PC-3 (cell line): ENCODE data around the gene CAMTA1. TPM values are rescaled to one million over a fixed set of nuclear protein-coding genes. Genes with fewer than 3 reads are reported as not detected.

Experiments
- ATAC-seq: fragments of 200-7000 bp; cut with Tn5 transposase; 2 replicates; pipeline ENCODE4 v1.9.1; 2020; ENCODE audit warnings: mild to moderate bottlenecking, moderate library complexity
- BruUV-seq: library from RNA; stranded (reverse); fragments of 400-500 nt; replicated peaks from 2 replicates; lab custom pipeline; 2021; lab: Mats Ljungman, UMichigan
- CTCF ChIA-PET: fragments of 300-600 bp; sonication (Branson Sonifier 250); formaldehyde crosslinking; loops from one replicate; lab custom pipeline; 2022; ENCODE audit warnings: antibody characterized with exemption; lab: Charles Lee
- POLR2A ChIA-PET: fragments of 300-600 bp; sonication (Branson Sonifier 250); formaldehyde crosslinking; loops from one replicate; lab custom pipeline; 2022; ENCODE audit warnings: antibody characterized with exemption; ENCODE audit not compliant: unreplicated experiment; lab: Charles Lee
- DNase-seq: peaks from one replicate; pipeline ENCODE4 v3.0.0-alpha.2; 2015
- H2AFZ ChIP-seq: fragments of 300-600 bp; sonication (generic); 2 replicates; pipeline ENCODE4 v1.6.0; 2016; ENCODE audit warnings: antibody characterized with exemption, low read length
- H3F3A ChIP-seq: fragments of 300-600 bp; sonication (generic); one replicate; pipeline ENCODE4 v1.6.0; 2017; ENCODE audit warnings: antibody characterized with exemption, low read length, control low read depth, mild to moderate bottlenecking; ENCODE audit not compliant: unreplicated experiment
- H3K27ac ChIP-seq: fragments of 300-600 bp; sonication (generic); 2 replicates; pipeline ENCODE4 v1.5.1; 2016; ENCODE audit warnings: mild to moderate bottlenecking, low read length
- H3K27me3 ChIP-seq: fragments of 300-600 bp; sonication (generic); 2 replicates; pipeline ENCODE4 v1.6.1; 2016; ENCODE audit warnings: low read length, mixed read lengths
- H3K36me3 ChIP-seq: fragments of 300-600 bp; sonication (generic); 2 replicates; pipeline ENCODE4 v1.6.1; 2016; ENCODE audit warnings: low read depth, mixed run types, low read length, mixed read lengths
- H3K4me1 ChIP-seq: fragments of 300-600 bp; sonication (generic); 2 replicates; pipeline ENCODE4 v1.5.1; 2016; ENCODE audit warnings: low read length; ENCODE audit not compliant: insufficient read depth
- H3K4me2 ChIP-seq: fragments of 300-600 bp; sonication (generic); 2 replicates; pipeline ENCODE4 v1.6.0; 2016; ENCODE audit warnings: low read length
- H3K4me3 ChIP-seq: fragments of 300-600 bp; sonication (generic); 2 replicates; pipeline ENCODE4 v1.5.1; 2016; ENCODE audit warnings: mild to moderate bottlenecking, low read length, mixed read lengths
- H3K79me2 ChIP-seq: fragments of 300-600 bp; sonication (generic); 2 replicates; pipeline ENCODE4 v1.6.1; 2017; ENCODE audit warnings: low read length, mixed read lengths
- H3K9ac ChIP-seq: fragments of 300-600 bp; sonication (generic); 2 replicates; pipeline ENCODE4 v1.6.0; 2016; ENCODE audit warnings: mild to moderate bottlenecking, low read length
- H3K9me2 ChIP-seq: fragments of 300-600 bp; sonication (generic); replicated peaks from 2 replicates; pipeline ENCODE4 v1.6.1; 2016; ENCODE audit warnings: mixed run types, low read length, mixed read lengths
- H3K9me3 ChIP-seq: fragments of 300-600 bp; sonication (generic); 2 replicates; pipeline ENCODE4 v1.6.1; 2016; ENCODE audit warnings: low read length, mixed read lengths
- H4K20me1 ChIP-seq: fragments of 300-600 bp; sonication (generic); 2 replicates; pipeline ENCODE4 v1.6.1; 2016; ENCODE audit warnings: low read length, mixed read lengths
- EZH2 ChIP-seq: fragments of 300-600 bp; sonication (generic); IDR thresholded peaks from one replicate; pipeline ENCODE4 v1.6.1; 2017; ENCODE audit warnings: antibody characterized with exemption, mild to moderate bottlenecking, low read length; ENCODE audit not compliant: unreplicated experiment
- EZH2phosphoT487 ChIP-seq: fragments of 300-600 bp; sonication (generic); IDR thresholded peaks from 2 replicates; pipeline ENCODE4 v1.6.1; 2018; ENCODE audit warnings: mild to moderate bottlenecking, antibody characterized with exemption, low read length, borderline replicate concordance
- intact Hi-C: fragments of 100-400 bp; cut with micrococcal nuclease; formaldehyde crosslinking; loops from 2 replicates; pipeline ENCODE4 v1.9.0; 2023
- total RNA-seq: library from RNA; depleted of rRNA; stranded (reverse); fragments of >200 nt; gene quantifications from 2 replicates; pipeline ENCODE4 v1.2.3, GENCODE V29; 2014
- TF ChIP-seq, protein P1 (sequence below): fragments of 300-600 bp; sonication (generic); conservative IDR thresholded peaks from 2 replicates; pipeline ENCODE4 v1.5.1; 2017; ENCODE audit warnings: antibody characterized with exemption, low read depth, mild to moderate bottlenecking, low read length

The CAMTA1 gene
- total RNA-seq, 1 experiment from 2014 or later = 40.8 TPM

DNA sequence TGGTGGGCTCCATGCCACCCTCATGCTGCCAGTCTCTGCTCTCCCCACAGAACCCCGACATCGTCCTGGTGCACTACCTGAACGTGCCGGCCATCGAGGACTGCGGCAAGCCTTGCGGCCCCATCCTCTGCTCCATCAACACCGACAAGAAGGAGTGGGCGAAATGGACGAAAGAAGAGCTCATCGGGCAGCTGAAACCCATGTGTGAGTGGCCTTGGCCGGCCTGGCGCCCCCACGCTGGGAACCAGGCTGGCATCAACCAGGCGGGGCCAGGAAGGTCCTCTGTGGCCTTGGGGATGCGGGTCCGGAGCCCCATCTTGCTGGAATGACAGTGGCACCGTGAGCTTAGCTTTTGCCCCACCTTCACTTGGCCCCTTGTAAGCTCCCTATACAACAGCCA lies 855.1 kb downstream of the CAMTA1 start:
- no peaks in the 10 kb centered on the region for H3K9me2 ChIP-seq
- peaks cover 43% of the 10 kb centered on the region for H3K27me3 ChIP-seq
- DNase-seq (no peak), ATAC-seq (no peak)
- H3K9me3 ChIP-seq = no peaks in the 10 kb centered on the region
- ChIA-PET POLR2A (no interaction called here), CTCF (no interaction called here)
- H3K9ac ChIP-seq = no peak overlapping the region
- H3K4me3 ChIP-seq = no peak overlapping the region
- no peak overlapping the region for H2AFZ ChIP-seq
- BruUV-seq = no TSS peak
- no peaks in the 10 kb centered on the region for H3K4me1 ChIP-seq
- H3K27ac ChIP-seq = no peak overlapping the region
- H3K79me2 ChIP-seq = no peaks in the 10 kb centered on the region
- no peaks in the 10 kb centered on the region for H3F3A ChIP-seq
- H4K20me1 ChIP-seq = no peaks in the 10 kb centered on the region
- no peak overlapping the region for H3K4me2 ChIP-seq
- intact Hi-C loops = loop anchor here (10.0 kb wide), 1 partner anchor 916 kb away; no protein-coding TSS in a partner anchor
- no peak for TF ChIP-seq EZH2phosphoT487
- H3K36me3 ChIP-seq = no peaks in the 10 kb centered on the region

DNA sequence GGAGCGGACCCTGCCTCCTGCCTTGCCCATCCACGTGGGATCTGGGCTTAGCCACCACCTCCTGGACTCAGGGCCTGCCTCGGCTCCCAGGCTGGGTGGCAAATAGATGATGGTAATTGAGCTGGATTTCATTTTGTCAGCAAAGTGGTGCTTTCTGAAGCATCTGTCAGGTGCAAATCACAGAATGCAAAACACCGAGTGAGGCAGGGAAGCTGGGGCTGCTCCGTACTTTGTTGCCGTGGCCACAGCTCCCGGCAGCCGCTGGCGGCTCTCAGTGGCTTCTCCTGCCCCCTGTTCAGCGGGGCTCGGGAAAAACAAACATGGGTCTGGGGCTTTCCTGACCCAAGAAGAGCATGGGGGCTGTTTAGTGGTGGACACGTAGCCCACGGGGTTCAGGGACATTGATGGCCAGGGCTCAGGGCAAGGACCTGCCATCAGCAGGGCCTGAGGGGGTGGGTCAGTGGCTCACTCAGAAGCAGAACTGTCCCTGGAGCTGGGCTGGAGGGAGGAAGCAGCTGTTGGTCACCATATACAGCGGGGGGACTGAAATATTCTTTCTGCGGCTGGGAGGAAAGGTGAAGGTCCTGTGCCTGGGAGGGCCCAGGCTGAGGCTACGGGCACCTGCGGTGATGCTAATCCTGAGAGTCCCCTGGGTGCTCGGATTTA lies 855.8 kb downstream of the CAMTA1 start:
- Histone ChIP-seq H3K79me2 (no peaks in the 10 kb centered on the region), H4K20me1 (no peaks in the 10 kb centered on the region), H3K4me3 (no peak overlapping the region), H3K27me3 (peaks cover 38% of the 10 kb centered on the region), H3F3A (no peaks in the 10 kb centered on the region), H3K9me2 (no peaks in the 10 kb centered on the region), H3K4me2 (no peak overlapping the region), H3K4me1 (no peaks in the 10 kb centered on the region), H3K9me3 (no peaks in the 10 kb centered on the region), H3K36me3 (no peaks in the 10 kb centered on the region), H3K27ac (no peak overlapping the region), H3K9ac (no peak overlapping the region), H2AFZ (no peak overlapping the region)
- TF ChIP-seq EZH2 (no peak), EZH2phosphoT487 (no peak)
- TF ChIP-seq, protein P1, sequence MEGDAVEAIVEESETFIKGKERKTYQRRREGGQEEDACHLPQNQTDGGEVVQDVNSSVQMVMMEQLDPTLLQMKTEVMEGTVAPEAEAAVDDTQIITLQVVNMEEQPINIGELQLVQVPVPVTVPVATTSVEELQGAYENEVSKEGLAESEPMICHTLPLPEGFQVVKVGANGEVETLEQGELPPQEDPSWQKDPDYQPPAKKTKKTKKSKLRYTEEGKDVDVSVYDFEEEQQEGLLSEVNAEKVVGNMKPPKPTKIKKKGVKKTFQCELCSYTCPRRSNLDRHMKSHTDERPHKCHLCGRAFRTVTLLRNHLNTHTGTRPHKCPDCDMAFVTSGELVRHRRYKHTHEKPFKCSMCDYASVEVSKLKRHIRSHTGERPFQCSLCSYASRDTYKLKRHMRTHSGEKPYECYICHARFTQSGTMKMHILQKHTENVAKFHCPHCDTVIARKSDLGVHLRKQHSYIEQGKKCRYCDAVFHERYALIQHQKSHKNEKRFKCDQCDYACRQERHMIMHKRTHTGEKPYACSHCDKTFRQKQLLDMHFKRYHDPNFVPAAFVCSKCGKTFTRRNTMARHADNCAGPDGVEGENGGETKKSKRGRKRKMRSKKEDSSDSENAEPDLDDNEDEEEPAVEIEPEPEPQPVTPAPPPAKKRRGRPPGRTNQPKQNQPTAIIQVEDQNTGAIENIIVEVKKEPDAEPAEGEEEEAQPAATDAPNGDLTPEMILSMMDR = no peak
- no TSS peak for BruUV-seq
- ATAC-seq = no peak
- ChIA-PET CTCF (no interaction called here), POLR2A (no interaction called here)
- intact Hi-C loops = loop anchor here (10.0 kb wide), 1 partner anchor 916 kb away; no protein-coding TSS in a partner anchor
- no peak for DNase-seq

DNA sequence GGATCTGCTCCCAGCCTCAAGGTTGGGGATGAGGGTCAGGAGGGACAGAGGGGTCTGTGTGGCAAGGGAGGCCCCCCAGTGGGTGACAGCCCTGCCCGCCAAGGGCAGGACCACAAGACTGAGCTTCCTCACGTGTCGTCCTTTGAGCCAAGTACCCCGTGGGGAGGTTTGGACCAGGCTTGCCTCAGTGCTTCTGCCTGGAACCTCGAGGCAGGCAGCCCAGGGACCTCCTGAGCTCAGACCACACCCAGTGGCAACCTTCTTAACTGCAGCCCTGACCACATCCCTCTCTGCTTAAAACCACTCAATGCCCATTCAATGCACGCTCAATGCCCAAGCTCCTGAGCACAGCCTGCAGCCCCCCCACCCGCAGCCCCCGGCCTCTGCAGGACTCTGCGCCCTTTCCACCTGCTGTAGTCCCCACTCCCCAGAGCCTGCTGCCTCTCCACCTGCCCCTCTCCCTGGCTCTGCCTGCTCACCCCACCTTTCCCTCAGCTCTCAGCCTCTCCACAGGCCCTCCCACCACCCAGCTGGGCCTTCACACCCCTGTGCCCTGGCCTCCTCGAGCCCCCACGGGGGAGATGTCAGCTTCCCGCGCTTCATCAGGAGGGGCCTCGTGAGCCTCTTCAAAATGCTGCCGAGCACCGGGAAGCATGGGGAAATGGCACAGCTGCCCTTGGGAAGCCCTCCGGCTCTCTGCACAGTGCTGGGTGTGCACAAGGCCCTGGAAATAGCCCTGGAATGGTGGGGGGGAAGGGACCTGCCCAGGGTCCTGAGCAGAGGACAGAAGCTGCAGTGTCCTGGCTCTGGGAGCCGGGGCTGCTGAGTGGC lies 856.5 kb downstream of the CAMTA1 start:
- POLR2A ChIA-PET = no interaction called here
- no peak overlapping the region for H3K27ac ChIP-seq
- no peaks in the 10 kb centered on the region for H3K9me3 ChIP-seq
- no TSS peak for BruUV-seq
- no peak overlapping the region for H3K4me3 ChIP-seq
- H3F3A ChIP-seq = no peaks in the 10 kb centered on the region
- H3K9me2 ChIP-seq = no peaks in the 10 kb centered on the region
- H3K36me3 ChIP-seq = no peaks in the 10 kb centered on the region
- TF ChIP-seq EZH2phosphoT487 (no peak), EZH2 (no peak)
- TF ChIP-seq, protein P1 = no peak
- H2AFZ ChIP-seq = no peak overlapping the region
- no peak overlapping the region for H3K4me2 ChIP-seq
- DNase-seq = no peak
- H4K20me1 ChIP-seq = no peaks in the 10 kb centered on the region
- intact Hi-C loops = loop anchor here (10.0 kb wide), 1 partner anchor 917 kb away; no protein-coding TSS in a partner anchor
- 0 out of 2 replicates have a peak, but pooled peaks have one; percentile 27 for ATAC-seq
- H3K4me1 ChIP-seq = no peaks in the 10 kb centered on the region
- peaks cover 33% of the 10 kb centered on the region for H3K27me3 ChIP-seq
- H3K9ac ChIP-seq = no peak overlapping the region
- no peaks in the 10 kb centered on the region for H3K79me2 ChIP-seq
- CTCF ChIA-PET = no interaction called here
